Keratinocyte (primary cell): ENCODE data around the gene PRR32. TPM values are rescaled to one million over a fixed set of nuclear protein-coding genes. Genes with fewer than 3 reads are reported as not detected.

Source experiments
- DNase-seq: peaks from one replicate; pipeline ENCODE4 v3.0.0-alpha.2; 2011; ENCODE audit warnings: low read depth, missing footprints, low spot score
- FAIRE-seq: peaks from 2 replicates; lab custom pipeline; 2011; peaks lifted over from hg19 to GRCh38; lab: Jason Lieb, UNC
- H2AFZ ChIP-seq: 2 replicates; pipeline ENCODE4 v1.6.0; 2012; ENCODE audit warnings: low read length, control low read depth, inconsistent platforms; ENCODE audit not compliant: control insufficient read depth
- H3K27ac ChIP-seq: 2 replicates; pipeline ENCODE4 v1.5.1; 2011; ENCODE audit warnings: low read length; ENCODE audit not compliant: control insufficient read depth, insufficient read depth
- H3K27me3 ChIP-seq: 3 replicates; pipeline ENCODE4 v1.6.0; 2011; ENCODE audit warnings: low read length; ENCODE audit not compliant: control insufficient read depth, insufficient read depth; ENCODE audit errors: extremely low read depth
- H3K36me3 ChIP-seq, 2 experiments: 2 replicates in 1 of 2; 3 replicates in 1 of 2; pipeline ENCODE4 v1.5.1; 2011; ENCODE audit warnings: low read length in 2 of 2, mild to moderate bottlenecking in 1 of 2; ENCODE audit not compliant: control insufficient read depth in 2 of 2, insufficient read depth in 2 of 2; ENCODE audit errors: extremely low read depth in 1 of 2
- H3K4me1 ChIP-seq: 3 replicates; pipeline ENCODE4 v1.5.1; 2011; ENCODE audit warnings: low read length; ENCODE audit not compliant: control insufficient read depth, insufficient read depth; ENCODE audit errors: extremely low read depth
- H3K4me2 ChIP-seq: 3 replicates; pipeline ENCODE4 v1.6.0; 2011; ENCODE audit warnings: low read depth, low read length; ENCODE audit not compliant: control insufficient read depth, insufficient read depth; ENCODE audit errors: extremely low read depth
- H3K4me3 ChIP-seq, 3 experiments: fragments of 200-600 bp in 1 of 3; sonication (generic) in 1 of 3; 2 replicates in 2 of 3; 3 replicates in 1 of 3; pipeline ENCODE4 v1.5.1; 2011 to 2016; ENCODE audit warnings: low read length in 3 of 3, mild to moderate bottlenecking in 3 of 3, control low read depth in 2 of 3, inconsistent platforms in 1 of 3, low read depth in 1 of 3, mixed read lengths in 1 of 3, mixed run types in 1 of 3, moderate library complexity in 1 of 3; ENCODE audit not compliant: control insufficient read depth in 2 of 3, insufficient read depth in 2 of 3; ENCODE audit errors: extremely low read depth in 1 of 3
- H3K79me2 ChIP-seq: 2 replicates; pipeline ENCODE4 v1.6.0; 2012; ENCODE audit warnings: low read length; ENCODE audit not compliant: control insufficient read depth, insufficient read depth
- H3K9ac ChIP-seq: 3 replicates; pipeline ENCODE4 v1.6.0; 2011; ENCODE audit warnings: low read length; ENCODE audit not compliant: control insufficient read depth, insufficient read depth; ENCODE audit errors: extremely low read depth
- H3K9me1 ChIP-seq: 3 replicates; pipeline ENCODE4 v1.6.0; 2011; ENCODE audit warnings: low read length; ENCODE audit not compliant: control insufficient read depth, insufficient read depth; ENCODE audit errors: extremely low read depth
- H3K9me3 ChIP-seq: 2 replicates; pipeline ENCODE4 v1.5.1; 2012; ENCODE audit warnings: low read depth, low read length; ENCODE audit not compliant: control insufficient read depth
- H4K20me1 ChIP-seq: 3 replicates; pipeline ENCODE4 v1.6.0; 2011; ENCODE audit warnings: low read length; ENCODE audit not compliant: control insufficient read depth, insufficient read depth; ENCODE audit errors: extremely low read depth
- EZH2 ChIP-seq: IDR thresholded peaks from one replicate; pipeline ENCODE4 v1.6.1; 2012; ENCODE audit warnings: inconsistent platforms, mild to moderate bottlenecking, low read length, moderate library complexity
- dilution Hi-C: fragments of 300-500 bp; cut with MboI; formaldehyde crosslinking; loops from one replicate; pipeline ENCODE4 v1.7.0; 2020; ENCODE audit warnings: low sequenced_read_pairs; ENCODE audit not compliant: extremely low pct_ligation_motif_present
- polyA plus RNA-seq, 5 experiments: library from polyadenylated mRNA; depleted of rRNA in 3 of 5; stranded (reverse) in 3 of 5; stranded (forward) in 1 of 5; unstranded in 1 of 5; fragments of >200 nt; gene quantifications; 1 replicate in 1 of 5; 2 replicates in 3 of 5; 3 replicates in 1 of 5; pipeline versions ENCODE4 v1.2.1 to v1.2.3, GENCODE V29; 2011 to 2012; ENCODE audit warnings: missing spikeins in 2 of 5, low read depth in 1 of 5, low replicate concordance in 1 of 5
- TF ChIP-seq, protein P1 (sequence below), 3 experiments: IDR thresholded peaks in 1 of 3; conservative IDR thresholded peaks in 1 of 3; optimal IDR thresholded peaks in 1 of 3; 2 replicates in 2 of 3; 3 replicates in 1 of 3; pipeline versions ENCODE3 to v1.5.1; 2011; ENCODE audit warnings: low read length in 3 of 3, mild to moderate bottlenecking in 3 of 3, moderate library complexity in 2 of 3, control low read depth in 1 of 3, inconsistent platforms in 1 of 3; ENCODE audit not compliant: insufficient read depth in 2 of 3; ENCODE audit errors: extremely low read depth in 1 of 3

Gene PRR32
- polyA plus RNA-seq, 1 donor (not counting 4 experiments of a cell fraction or from before 2014, with no cell fraction given), result not detected

DNA sequence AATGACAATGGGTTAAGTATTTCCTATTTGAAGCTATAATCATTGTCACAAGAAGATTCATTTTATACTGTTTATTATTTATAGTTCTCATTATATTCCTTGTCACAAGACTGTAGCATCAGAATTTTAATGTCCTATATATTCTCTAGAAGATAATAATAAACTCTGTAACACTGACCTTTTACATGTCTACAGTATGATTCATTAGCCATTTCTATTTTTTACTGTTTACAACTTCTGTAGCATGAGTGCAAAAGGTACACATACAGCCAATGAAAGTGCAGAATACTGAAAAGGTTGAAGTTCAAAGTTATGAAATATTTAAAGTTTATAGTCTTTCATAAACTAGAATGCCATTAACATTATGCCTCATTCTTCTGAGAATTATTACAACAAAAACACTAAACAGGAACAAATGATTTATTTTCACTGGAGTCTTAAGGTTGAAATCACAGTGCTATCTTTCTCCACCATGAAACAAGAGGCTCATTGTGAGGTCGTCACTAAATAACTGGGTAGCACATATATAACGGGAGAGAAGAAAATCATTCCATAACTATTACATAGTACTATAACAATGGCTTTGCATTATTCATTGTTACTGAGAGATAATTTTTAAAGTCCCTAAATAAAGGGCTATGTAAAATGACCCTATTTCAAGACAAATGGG is 4.9 kb downstream of the PRR32 start:
- Histone ChIP-seq H3K27ac (no peak overlapping the region), H3K9ac (no peak overlapping the region), H3K9me3 (no peaks in the 10 kb centered on the region), H3K4me1 (no peaks in the 10 kb centered on the region), H3K9me1 (no peaks in the 10 kb centered on the region), H3K4me3 (no peak overlapping the region), H3K4me2 (no peak overlapping the region), H3K36me3 (no peaks in the 10 kb centered on the region), H4K20me1 (no peaks in the 10 kb centered on the region), H3K79me2 (no peaks in the 10 kb centered on the region), H3K27me3 (no peaks in the 10 kb centered on the region), H2AFZ (no peak overlapping the region)
- no peak for FAIRE-seq
- TF ChIP-seq, protein P1, sequence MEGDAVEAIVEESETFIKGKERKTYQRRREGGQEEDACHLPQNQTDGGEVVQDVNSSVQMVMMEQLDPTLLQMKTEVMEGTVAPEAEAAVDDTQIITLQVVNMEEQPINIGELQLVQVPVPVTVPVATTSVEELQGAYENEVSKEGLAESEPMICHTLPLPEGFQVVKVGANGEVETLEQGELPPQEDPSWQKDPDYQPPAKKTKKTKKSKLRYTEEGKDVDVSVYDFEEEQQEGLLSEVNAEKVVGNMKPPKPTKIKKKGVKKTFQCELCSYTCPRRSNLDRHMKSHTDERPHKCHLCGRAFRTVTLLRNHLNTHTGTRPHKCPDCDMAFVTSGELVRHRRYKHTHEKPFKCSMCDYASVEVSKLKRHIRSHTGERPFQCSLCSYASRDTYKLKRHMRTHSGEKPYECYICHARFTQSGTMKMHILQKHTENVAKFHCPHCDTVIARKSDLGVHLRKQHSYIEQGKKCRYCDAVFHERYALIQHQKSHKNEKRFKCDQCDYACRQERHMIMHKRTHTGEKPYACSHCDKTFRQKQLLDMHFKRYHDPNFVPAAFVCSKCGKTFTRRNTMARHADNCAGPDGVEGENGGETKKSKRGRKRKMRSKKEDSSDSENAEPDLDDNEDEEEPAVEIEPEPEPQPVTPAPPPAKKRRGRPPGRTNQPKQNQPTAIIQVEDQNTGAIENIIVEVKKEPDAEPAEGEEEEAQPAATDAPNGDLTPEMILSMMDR (optimal IDR thresholded peaks at IDR 0.05 in 1 of 3, IDR thresholded peaks at IDR 0.05 in 1 of 3, conservative IDR thresholded peaks at IDR 0.05 in 1 of 3; ENCODE audit: extremely low read depth in 1 of 3, insufficient read depth in 2 of 3, low read length in 3 of 3), result no peak
- TF ChIP-seq EZH2, result no peak
- DNase-seq, result no peak
- dilution Hi-C loops, result no loop called here

DNA sequence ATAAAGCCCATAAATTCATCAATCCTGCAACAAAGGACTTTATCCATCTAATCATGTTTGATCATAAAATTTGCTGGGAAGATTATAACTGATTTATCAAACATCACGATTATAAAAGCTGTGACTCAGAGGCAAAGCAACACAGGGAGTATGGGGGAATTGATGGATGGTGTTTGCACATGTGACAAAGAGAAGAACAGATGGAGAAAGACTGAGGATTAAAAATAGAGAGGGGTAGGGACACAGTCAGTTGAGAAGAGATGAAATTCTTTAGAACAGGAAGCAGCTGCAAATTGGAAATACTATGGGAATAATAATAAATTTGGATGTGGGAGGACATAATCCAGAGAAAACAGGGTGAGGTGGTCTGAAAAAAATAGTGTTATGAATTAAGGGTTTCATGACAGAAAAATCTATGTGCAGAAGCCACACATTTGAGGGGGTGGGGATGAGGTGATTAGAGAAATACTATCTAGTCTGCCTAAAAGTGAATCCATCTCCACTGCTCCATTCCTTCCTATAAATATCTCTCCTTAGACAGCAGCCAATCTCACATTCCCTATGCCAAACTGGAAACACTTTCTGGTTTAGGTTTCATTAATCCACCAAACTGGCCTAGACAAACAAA is 6.2 kb downstream of the PRR32 start:
- no peaks in the 10 kb centered on the region for H3K9me3 ChIP-seq
- DNase-seq (no peak), FAIRE-seq (no peak)
- dilution Hi-C loops, result no loop called here
- no peak for TF ChIP-seq EZH2
- TF ChIP-seq, protein P1 (optimal IDR thresholded peaks at IDR 0.05 in 1 of 3, IDR thresholded peaks at IDR 0.05 in 1 of 3, conservative IDR thresholded peaks at IDR 0.05 in 1 of 3; ENCODE audit: extremely low read depth in 1 of 3, insufficient read depth in 2 of 3, low read length in 3 of 3), result no peak
- H3K4me3 ChIP-seq, result no peak overlapping the region
- H3K79me2 ChIP-seq, result no peaks in the 10 kb centered on the region
- no peaks in the 10 kb centered on the region for H3K36me3 ChIP-seq
- H3K9me1 ChIP-seq, result no peaks in the 10 kb centered on the region
- H3K27ac ChIP-seq, result no peak overlapping the region
- no peak overlapping the region for H3K9ac ChIP-seq
- H2AFZ ChIP-seq, result no peak overlapping the region
- no peaks in the 10 kb centered on the region for H3K27me3 ChIP-seq
- no peaks in the 10 kb centered on the region for H3K4me1 ChIP-seq
- H3K4me2 ChIP-seq, result no peak overlapping the region
- no peaks in the 10 kb centered on the region for H4K20me1 ChIP-seq
